HG03045 (cell line): ENCODE data around the gene C2CD2.

Experiments used
- ATAC-seq: cut with Tn5 transposase; IDR thresholded peaks from one replicate; pipeline ENCODE4 v1.9.1; 2021; ENCODE audit warnings: mild to moderate bottlenecking, moderate library complexity; ENCODE audit not compliant: unreplicated experiment

C2CD2 gene

GRCh38 chr21:41914965-41915364 is 38.9 kb downstream of the C2CD2 start:
- ATAC-seq = no peak

DNA sequence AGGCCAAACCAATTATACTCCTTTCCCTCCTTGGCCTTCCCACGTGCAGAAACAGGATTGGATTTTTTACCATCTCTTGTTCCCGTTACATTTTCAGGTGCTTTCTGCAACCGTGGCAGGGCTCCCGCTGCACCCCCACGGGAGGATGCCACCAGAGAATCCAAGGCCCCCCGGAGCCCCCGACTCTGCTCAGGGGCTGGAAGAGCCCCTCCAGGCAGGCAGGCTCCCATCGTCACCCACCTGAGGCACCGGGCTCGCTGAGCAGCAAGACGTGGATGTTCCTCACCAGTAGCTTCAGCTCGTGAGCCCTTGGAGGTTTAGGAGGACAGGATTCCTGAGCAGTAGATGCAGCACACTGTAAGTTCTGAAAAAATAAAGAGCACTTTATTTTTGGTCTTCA is 39.5 kb downstream of the C2CD2 start:
- ATAC-seq = no peak

- ATAC-seq = no peak
Measured at GRCh38 chr21:41913230-41913629, 40.6 kb downstream of the C2CD2 start.

GRCh38 chr21:41908829-41909228 is 45.0 kb downstream of the C2CD2 start:
- ATAC-seq = no peak

DNA sequence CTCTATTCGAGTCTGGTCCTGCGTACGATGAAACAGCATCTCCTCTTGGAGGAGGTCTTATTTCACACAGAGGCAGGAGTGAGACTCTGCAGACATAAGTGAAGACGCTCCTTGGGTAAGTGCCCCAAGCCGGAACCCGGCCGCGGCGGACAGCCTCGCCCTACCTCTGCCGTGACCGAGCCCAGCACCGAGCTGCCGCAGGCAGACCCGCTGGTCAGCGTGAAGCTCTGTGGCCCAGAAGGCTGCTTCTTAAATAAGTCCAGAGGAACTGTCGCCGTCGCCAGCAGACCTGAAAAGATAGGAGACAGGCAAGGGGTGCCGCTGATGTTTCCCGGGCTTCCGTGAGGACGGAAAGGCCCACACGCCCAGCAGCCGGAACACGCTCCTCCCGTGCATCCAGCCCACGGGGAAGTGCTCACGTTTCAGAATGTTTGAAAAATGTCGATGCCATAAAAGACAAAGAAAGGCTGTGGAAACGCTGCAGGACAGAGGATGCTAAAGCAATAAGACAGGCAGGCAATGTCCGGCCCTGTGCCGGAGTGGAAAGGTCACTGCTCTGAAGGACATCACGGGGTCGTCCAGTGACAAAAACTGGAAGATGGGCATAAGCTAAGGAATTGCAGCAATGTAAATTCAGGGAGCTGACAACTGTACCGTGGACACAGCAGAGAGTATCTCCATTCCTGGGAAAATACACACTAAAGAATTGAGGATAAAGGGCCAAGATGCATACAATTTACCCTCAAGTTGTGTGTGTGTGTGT is 46.1 kb downstream of the C2CD2 start:
- ATAC-seq = no peak

DNA sequence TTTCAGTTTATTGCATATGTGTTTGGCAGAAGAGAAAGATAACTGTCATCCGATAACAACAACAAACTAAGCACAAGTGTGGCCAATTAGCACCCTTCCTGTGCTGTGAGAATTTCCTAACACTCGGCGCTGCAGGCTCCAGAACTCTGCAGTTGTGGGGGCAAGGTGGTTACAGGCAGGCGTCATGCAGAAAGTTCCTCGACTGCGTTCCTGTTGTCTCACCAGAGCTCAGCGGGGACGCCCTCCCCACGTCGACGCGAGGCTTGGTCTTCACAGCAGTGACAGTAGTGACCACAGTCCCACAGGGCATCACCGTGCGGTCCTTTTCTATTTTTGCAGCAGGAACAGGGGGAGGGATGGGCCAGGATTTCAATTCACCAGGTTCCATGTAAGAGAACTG is 47.0 kb downstream of the C2CD2 start:
- no peak for ATAC-seq

DNA sequence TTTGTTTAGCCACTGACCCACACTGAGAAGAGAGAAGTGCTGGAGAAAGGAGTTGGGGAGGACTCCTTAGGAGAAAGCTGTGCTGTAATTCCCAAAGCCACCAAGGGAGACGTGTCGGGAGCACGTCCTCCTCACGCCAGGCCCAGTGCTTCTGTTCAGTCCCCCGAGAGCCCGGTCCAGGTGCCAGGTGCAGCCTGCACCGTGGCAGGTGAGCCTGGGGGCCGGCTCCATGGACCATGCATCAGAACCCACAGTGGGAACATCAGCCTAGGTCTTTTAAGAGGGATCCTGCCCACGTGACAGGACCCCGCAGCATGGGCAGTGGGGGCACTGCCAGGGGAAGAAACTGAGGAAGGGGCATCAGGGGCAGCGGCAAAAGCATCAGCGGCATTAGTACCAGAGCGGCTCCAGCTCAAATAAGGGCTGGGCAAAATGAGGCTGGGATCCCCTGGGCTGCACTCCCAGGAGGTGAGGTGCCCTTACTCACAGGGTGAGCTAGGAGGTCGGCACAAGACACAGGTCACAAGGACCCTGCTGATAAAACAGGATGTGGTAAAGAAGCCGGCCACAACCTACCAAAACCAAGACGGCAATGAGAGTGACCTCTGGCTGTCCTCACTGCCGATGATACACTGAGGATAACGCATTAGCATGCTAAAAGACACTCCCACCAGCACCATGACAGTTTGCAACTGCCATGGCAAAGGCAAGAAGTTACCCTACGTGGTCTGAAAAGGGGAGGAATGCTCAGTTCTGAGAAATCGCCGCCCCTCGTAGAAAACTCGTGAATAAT is 50.1 kb downstream of the C2CD2 start:
- no peak for ATAC-seq

GRCh38 chr21:41902946-41903345 is 50.9 kb downstream of the C2CD2 start:
- ATAC-seq = no peak

DNA sequence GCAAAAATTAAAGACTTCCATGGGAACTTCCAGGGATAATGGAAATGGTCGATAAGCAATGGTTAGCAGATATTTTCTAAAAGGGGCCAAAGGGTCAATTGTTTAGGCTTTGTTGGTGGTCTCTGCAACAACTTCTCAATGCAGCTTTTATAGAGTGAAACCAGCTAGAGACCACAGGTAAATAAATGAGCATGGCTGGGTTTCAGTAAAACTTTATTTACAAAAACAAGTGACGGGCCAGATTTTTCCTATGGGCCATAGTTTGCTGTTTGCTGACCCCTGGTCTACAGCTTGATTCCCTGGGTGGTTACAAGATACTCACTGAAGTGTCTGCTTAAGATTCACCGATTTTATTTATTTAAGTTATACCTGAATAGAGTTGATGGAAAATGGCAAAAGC is 52.0 kb downstream of the C2CD2 start:
- ATAC-seq = no peak

- ATAC-seq = no peak
Measured at GRCh38 chr21:41901099-41901498, 52.7 kb downstream of the C2CD2 start.

GRCh38 chr21:41900401-41900800 is 53.4 kb downstream of the C2CD2 start:
- ATAC-seq = no peak

GRCh38 chr21:41899426-41900202 is 54.2 kb downstream of the C2CD2 start:
- no peak for ATAC-seq

GRCh38 chr21:41898998-41899397 is 54.8 kb downstream of the C2CD2 start:
- ATAC-seq = no peak

GRCh38 chr21:41897700-41898099 is 56.1 kb downstream of the C2CD2 start:
- no peak for ATAC-seq

- no peak for ATAC-seq
Measured at GRCh38 chr21:41897047-41897669, 56.7 kb downstream of the C2CD2 start.

DNA sequence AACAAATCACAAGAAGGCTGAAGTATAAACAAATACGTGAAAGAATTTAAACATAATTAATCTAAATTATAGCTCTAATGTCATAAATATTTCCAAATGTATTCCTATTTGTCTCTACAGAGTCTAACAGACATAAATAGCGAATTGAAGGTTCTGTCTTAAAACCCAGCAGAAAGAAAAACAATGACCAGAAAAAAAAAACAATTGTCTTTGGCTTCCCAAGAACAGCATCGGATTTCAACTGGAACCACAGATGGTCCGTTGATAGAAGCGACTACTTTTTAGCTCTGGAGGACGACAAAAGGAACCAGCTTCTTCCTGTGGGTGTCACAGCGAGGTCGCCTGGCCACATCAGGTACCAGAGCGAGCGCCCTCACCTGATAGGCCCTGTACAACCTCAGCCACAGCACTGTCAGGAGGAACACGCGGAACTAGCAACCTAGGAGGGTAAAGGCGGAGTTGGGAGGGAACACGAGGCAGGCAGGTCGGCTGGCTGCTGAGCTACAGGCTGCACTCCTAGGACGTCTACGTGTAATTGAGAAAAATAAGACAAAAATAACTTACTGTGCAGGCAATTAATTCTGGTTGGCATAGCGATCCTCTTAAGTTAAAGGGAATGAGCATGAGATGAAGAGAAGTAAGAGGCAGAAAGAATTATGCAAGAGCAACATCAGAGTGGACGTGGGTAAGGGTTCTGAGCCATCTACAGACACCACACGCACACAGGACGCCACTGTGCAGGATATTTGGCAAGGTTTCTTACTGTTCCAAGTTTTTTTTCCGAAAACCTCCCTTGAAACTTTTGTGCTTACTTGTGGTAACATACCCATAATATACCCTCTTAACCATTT is 58.0 kb downstream of the C2CD2 start:
- no peak for ATAC-seq

DNA sequence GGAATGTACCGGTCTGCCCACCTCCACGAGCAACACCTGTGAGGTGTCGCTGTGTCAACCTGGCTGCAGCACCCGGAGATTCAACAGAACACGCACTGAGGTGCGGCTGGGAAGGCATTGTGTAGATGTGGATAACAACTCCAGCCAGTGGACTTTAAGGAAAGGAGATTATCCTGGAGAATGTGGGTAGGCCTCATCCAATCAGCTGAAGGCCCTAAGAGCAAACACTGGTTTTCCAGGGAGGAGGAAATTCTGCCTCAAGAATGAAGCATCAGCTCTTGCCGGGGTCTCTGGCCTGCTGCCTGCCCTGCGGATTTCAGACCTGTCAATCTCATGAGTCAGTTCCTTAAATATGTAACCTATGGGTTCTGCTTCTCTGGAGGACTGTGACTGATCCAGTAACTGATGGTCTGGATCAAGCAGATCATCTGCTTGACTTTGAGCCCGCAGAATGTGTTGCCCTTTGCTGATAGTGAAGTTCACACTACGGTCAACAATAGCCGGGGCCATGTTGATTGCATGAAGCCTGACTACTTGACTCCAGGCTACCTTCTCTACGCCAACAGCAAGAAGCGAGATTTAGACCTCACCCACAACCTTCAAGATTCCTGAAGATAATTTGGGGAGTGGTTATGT is 58.8 kb downstream of the C2CD2 start:
- ATAC-seq = no peak

GRCh38 chr21:41894511-41894910 is 59.3 kb downstream of the C2CD2 start:
- ATAC-seq = no peak

DNA sequence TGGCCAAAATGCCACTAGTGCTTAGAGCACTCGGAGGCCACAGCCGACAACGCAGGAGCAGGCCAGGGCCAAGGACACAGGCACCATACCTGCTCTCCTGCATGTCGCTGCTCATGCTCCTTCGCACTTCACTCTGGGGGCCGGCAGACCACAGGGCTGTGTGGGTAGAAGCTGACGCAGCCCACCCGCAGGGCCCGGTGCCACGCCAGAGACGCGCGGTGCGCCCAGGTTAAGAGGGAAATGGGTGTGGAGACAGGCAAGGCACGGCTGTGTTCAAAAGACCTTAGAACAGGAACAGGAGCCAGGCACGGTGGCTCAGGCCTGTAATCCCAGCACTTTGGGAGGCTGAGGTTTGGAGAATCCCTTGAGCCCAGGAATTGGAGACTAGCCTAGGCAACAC is 61.1 kb downstream of the C2CD2 start:
- ATAC-seq = no peak

- ATAC-seq = no peak
Measured at GRCh38 chr21:41891132-41891531, 62.7 kb downstream of the C2CD2 start.
